ENCODE data around the gene THAP3.

GRCh38 chr1:6603915-6604558 lies 20.6 kb upstream of the THAP3 start:
- no peak for TF ChIP-seq POLR2A (IDR thresholded peaks at IDR 0.05; ENCODE audit: low read depth, low read length)
- no peak for TF ChIP-seq POLR2AphosphoS5 (IDR thresholded peaks at IDR 0.05; ENCODE audit: low read depth, low read length)
- TF ChIP-seq TAF1 (IDR thresholded peaks at IDR 0.05; ENCODE audit: borderline replicate concordance, low read depth, low read length): no peak

Data from GM12892 (cell line).